RWPE2 (cell line): ENCODE measurements around the gene SEC24A.
"Not testable (repeated sequence)": the region's sequence is repeated elsewhere in the genome, so short reads cannot be mapped to it uniquely, and the experiment has no call there.

Experiments used
- ATAC-seq: fragments of 200-7000 bp; cut with Tn5 transposase; 3 replicates; pipeline ENCODE4 v1.9.1; 2021; ENCODE audit warnings: low read depth
- DNase-seq: peaks from one replicate; pipeline ENCODE4 v3.0.0-alpha.2; 2020; ENCODE audit warnings: low spot score
- H3K27ac ChIP-seq: fragments of 450-650 bp; 2 replicates; pipeline ENCODE4 v1.5.1; 2017; ENCODE audit warnings: mild to moderate bottlenecking; ENCODE audit not compliant: poor library complexity, severe bottlenecking
- H3K27me3 ChIP-seq: fragments of 250-450 bp; sonication (Bioruptor Pico); 2 replicates; pipeline ENCODE4 v1.5.1; 2021; ENCODE audit warnings: mild to moderate bottlenecking, moderate library complexity; ENCODE audit not compliant: insufficient read depth, poor library complexity, severe bottlenecking
- H3K36me3 ChIP-seq: fragments of 250-450 bp; sonication (Bioruptor Pico); 2 replicates; pipeline ENCODE4 v1.5.1; 2020; ENCODE audit warnings: low read depth, mild to moderate bottlenecking, moderate library complexity
- H3K4me1 ChIP-seq: fragments of 250-450 bp; sonication (Bioruptor Pico); 2 replicates; pipeline ENCODE4 v1.5.1; 2021; ENCODE audit warnings: mild to moderate bottlenecking, moderate library complexity; ENCODE audit not compliant: insufficient read depth, poor library complexity, severe bottlenecking
- H3K4me3 ChIP-seq: fragments of 250-450 bp; sonication (Bioruptor Pico); 2 replicates; pipeline ENCODE4 v1.5.1; 2021; ENCODE audit warnings: mild to moderate bottlenecking, moderate library complexity; ENCODE audit not compliant: severe bottlenecking
- H3K9me3 ChIP-seq: fragments of 250-450 bp; sonication (Bioruptor Pico); 2 replicates; pipeline ENCODE4 v1.5.1; 2021; ENCODE audit warnings: mild to moderate bottlenecking, moderate library complexity; ENCODE audit not compliant: severe bottlenecking
- TF ChIP-seq, protein P1 (sequence below): fragments of 450-650 bp; IDR thresholded peaks from one replicate; pipeline ENCODE4 v1.5.1; 2017; ENCODE audit warnings: mild to moderate bottlenecking, moderate library complexity; ENCODE audit not compliant: poor library complexity, severe bottlenecking

The SEC24A gene

DNA sequence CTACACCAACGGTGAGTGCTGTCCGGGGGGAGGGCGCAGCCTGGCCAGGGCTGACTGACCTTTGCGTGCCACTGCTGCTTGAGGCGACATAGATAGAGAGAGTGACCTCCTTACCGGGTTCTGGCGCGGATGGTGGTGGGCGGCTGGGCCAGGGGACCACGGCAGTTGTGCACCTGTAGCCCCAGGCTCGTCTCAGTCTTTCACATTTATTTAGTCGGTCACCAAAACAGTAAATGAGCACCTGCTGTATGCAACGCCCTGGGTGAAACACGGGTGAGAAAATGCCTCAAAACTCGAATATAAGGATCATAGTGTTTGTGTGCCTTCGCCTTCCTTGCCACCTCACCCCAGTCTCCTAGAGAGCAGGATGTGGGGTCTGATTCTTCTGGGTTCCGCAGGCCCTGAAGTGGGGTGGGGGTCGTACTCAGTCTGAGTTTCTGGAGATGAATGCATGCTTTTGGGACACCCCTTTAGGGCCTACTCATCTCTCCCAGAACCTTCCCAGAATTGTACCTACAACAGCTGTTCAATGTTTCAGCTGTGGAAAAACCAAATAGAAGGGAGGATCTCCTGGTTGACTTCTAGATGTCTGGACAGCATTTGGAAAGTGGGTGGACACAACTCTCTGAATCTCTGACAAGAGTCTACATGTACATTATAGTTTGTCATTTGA is 714 bp downstream of the SEC24A start:
- no peaks in the 10 kb centered on the region for H3K9me3 ChIP-seq
- peaks cover 9% of the 10 kb centered on the region for H3K4me1 ChIP-seq
- TF ChIP-seq, protein P1, sequence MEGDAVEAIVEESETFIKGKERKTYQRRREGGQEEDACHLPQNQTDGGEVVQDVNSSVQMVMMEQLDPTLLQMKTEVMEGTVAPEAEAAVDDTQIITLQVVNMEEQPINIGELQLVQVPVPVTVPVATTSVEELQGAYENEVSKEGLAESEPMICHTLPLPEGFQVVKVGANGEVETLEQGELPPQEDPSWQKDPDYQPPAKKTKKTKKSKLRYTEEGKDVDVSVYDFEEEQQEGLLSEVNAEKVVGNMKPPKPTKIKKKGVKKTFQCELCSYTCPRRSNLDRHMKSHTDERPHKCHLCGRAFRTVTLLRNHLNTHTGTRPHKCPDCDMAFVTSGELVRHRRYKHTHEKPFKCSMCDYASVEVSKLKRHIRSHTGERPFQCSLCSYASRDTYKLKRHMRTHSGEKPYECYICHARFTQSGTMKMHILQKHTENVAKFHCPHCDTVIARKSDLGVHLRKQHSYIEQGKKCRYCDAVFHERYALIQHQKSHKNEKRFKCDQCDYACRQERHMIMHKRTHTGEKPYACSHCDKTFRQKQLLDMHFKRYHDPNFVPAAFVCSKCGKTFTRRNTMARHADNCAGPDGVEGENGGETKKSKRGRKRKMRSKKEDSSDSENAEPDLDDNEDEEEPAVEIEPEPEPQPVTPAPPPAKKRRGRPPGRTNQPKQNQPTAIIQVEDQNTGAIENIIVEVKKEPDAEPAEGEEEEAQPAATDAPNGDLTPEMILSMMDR, result no peak
- ATAC-seq (no peak), DNase-seq (no peak)
- H3K36me3 ChIP-seq, result peaks cover 25% of the 10 kb centered on the region
- peak overlapping the region; percentile 96 for H3K27ac ChIP-seq
- H3K27me3 ChIP-seq, result no peaks in the 10 kb centered on the region
- peak overlapping the region; percentile 87 for H3K4me3 ChIP-seq

DNA sequence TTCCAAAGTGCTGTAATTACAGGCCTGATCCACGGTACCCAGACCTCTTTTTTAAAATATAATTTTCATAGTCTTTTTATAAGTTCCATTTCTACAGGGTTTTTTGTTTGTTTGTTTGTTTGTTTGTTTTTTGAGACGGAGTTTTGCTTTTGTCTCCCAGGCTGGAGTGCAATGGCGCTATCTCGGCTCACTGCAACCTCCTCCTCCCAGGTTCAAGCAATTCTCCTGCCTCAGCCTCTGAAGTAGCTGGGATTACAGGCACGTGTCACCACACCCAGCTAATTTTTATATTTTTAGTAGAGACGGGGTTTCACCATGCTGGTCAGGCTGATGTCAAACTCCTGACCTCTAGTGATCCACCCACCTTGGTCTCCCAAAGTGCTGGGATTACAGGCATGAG is 2.1 kb downstream of the SEC24A start:
- ATAC-seq, H3K27ac ChIP-seq, DNase-seq, H3K4me1 ChIP-seq, H3K4me3 ChIP-seq, H3K27me3 ChIP-seq, H3K9me3 ChIP-seq: not testable (repeated sequence)
- H3K36me3 ChIP-seq, result peaks cover 36% of the 10 kb centered on the region

DNA sequence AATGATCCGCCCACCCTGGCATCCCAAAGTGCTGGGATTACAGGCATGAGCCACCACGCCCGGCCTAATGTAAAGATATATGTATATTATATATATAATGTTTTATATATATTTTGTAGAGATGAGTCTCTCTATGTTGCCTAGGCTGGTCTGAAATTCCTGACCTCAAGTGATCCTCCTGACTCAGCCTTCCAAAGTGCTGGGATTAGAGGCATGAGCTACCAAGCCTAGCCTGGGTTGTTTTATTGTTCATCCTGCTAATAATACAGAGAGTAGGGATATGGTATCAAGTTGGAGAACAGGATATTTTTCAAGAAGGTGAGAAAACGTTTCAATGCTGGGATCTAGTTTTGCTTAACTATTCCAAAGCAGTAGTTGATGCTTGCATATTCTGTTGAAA is 2.9 kb downstream of the SEC24A start:
- peaks cover 37% of the 10 kb centered on the region for H3K36me3 ChIP-seq
- H3K27me3 ChIP-seq, result no peaks in the 10 kb centered on the region
- TF ChIP-seq, protein P1, result no peak
- ATAC-seq (no peak), DNase-seq (peak; percentile 16)
- H3K4me1 ChIP-seq, result peaks cover 9% of the 10 kb centered on the region
- no peak overlapping the region for H3K27ac ChIP-seq
- H3K4me3 ChIP-seq, result no peak overlapping the region
- H3K9me3 ChIP-seq, result no peaks in the 10 kb centered on the region

DNA sequence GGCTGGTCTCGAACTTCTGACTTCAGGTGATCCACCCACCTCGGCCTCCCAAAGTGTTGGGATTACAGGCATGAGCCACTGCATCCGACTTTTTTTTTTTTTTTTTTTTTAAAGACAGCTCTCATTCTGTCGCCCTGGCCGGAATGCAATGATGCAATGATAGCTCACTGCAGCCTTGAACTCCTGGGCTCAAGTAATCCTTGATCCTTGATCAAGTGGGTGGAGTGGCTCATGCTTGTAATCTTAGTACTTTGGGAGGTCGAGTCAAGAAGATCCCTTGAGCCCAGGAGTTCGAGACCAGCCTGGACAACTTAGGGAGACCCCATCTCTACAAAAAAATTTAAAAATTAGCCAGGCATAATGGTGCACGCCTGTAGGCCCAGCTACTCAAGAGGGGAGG is 8.1 kb downstream of the SEC24A start:
- Histone ChIP-seq H3K9me3 (no peaks in the 10 kb centered on the region), H3K27me3 (no peaks in the 10 kb centered on the region), H3K4me3 (no peak overlapping the region), H3K27ac (no peak overlapping the region), H3K4me1 (no peaks in the 10 kb centered on the region), H3K36me3 (peaks cover 52% of the 10 kb centered on the region)
- ATAC-seq (no peak), DNase-seq (peak; percentile 24)
- TF ChIP-seq, protein P1, result no peak

DNA sequence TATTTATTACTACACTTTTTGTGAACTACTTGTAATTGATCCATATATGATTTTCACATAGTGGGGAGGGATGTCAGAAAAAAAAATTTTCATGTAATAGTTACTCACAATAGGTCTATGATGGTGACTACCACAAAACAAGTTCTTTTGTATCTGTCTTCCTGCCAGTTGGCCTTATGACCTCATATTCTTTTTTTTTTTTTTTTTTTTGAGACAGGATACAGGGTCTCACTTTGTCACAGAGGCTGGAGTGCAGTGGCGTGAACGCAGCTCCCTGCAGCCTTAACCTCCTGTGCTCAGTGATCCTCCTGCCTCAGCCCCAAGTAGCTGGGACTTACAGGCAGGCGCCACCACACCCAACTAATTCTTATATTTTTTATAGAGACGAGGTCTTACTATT is 10.9 kb downstream of the SEC24A start:
- no peak overlapping the region for H3K4me3 ChIP-seq
- no peak for ATAC-seq
- TF ChIP-seq, protein P1, result no peak
- no peaks in the 10 kb centered on the region for H3K4me1 ChIP-seq
- H3K27me3 ChIP-seq, result no peaks in the 10 kb centered on the region
- no peaks in the 10 kb centered on the region for H3K9me3 ChIP-seq
- no peak for DNase-seq
- peaks cover 64% of the 10 kb centered on the region for H3K36me3 ChIP-seq
- H3K27ac ChIP-seq, result no peak overlapping the region
